Eye (tissue), 1 donor: ENCODE data around the gene SSC5D.
"Not testable (repeated sequence)": the region's sequence is repeated elsewhere in the genome, so short reads cannot be mapped to it uniquely, and the experiment has no call there.

ENCODE experiments used
- DNase-seq: peaks from one replicate; pipeline ENCODE4 v3.0.0-alpha.2; 2015

The SSC5D gene

DNA sequence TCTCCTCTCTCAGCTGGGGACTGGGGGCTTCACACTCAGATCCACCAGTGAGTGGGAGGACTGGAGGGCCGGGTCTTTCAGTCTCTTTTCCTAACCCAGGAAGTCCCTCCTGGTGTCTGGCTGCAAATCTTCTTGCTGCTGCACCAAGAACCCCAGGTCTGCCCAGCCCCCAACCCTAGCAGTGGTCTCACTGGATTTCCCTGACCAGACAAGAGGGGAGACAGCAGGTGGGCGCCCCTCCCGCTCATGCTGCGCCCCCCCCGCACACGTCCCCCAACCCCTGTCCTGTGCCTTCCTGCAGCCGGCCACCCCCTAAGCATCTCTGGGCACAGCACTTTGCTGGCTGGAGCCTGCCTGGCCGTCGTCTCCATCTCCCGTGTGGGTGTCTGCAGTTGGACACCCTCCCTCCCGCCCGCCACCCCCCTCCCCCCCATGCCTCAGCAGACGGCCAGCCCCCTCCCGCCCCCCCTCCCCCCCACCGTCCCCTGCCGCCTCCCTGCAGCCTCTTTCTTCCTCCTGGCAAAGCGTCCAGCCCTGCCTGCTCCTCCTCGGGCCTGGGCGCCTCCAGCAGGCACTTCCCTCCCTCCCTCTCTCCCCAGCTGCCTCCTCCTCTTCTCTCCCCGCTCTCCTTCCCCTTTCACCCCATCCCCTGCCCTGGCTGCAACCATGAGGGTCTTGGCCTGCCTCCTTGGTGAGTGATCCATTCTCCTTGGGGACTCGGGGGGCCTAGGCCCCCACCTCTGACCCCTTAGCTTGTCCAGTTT, at the start of gene SSC5D:
Gene SSC5D (plus strand): TSS at position 513 of the 764 bp plus-strand sequence. CDS start 154 bp downstream, at position 667.
- DNase-seq, result peak; percentile 64

DNA sequence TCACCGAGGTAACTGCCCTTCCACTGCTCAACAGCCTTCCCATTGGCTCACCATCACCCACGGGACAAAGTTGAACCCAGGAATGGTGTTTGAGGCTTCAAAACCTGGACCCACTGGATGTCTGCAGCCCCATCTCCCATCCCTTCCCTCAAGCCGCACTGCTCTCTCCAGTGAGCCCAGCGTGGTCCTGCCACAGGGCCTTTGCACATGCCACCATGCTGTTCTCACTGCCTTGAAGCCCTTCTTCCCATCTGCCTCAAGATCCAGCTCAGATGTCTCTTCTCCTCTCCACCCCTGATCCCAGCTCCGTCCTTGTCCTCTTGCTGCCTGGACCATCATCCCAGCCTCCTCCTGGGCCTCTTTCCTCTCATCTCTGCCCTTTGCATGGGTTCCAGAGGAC, 49.2 kb upstream of the SSC5D start:
- DNase-seq, result no peak

GRCh38 chr19:55440411-55441105, 47.7 kb upstream of the SSC5D start:
- peak; percentile 74 for DNase-seq

GRCh38 chr19:55441319-55441691, 46.9 kb upstream of the SSC5D start:
- peak; percentile 48 for DNase-seq

- DNase-seq, result no peak
Observed at GRCh38 chr19:55441692-55442321, 46.4 kb upstream of the SSC5D start.

- no peak for DNase-seq
Observed at GRCh38 chr19:55442372-55442961, 45.8 kb upstream of the SSC5D start.

DNA sequence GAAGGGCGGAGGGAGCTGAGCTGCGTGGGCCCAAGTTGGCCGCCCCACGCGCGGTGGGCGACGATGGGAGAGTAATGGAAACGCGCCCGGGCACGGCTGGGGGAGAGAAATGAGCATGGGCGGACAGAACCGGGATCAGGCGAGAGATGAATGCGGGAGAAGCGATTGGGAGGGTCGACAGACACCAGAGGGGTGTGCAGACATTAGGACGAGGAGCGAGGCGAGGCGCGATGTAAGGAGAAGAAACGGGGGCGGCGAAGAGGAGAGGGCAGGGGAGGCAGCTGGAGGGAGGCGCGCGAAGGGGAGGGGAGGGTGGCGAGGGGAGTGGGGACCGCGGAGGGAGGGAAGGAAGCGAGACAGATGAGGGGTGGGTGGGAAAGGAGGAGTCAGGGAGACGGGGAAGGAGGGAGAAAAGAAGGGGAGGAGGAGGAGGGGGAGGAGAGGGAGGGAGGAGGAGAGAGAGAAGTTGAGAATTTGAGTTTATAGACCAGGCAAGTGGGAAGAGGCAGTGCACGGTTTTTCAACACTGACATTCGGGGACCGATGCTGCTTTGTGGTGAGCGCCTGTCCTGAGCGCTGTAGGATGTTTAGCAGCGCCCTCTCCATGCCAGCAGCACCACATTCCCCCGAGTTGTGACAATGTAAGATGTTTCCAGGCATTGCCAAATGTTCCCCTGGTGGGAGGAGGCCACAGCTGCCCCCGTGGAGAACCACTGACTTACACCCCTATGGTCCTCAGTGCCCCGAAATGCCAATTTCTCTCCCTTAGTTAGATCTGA, 45.0 kb upstream of the SSC5D start, which contains the start of gene SHISA7:
Gene SHISA7 (minus strand): TSS at position 256 of the 779 bp plus-strand sequence. CDS start 437 bp downstream, outside the sequence.
- DNase-seq, result no peak

GRCh38 chr19:55443824-55444480, 44.3 kb upstream of the SSC5D start:
- no peak for DNase-seq

- no peak for DNase-seq
Observed at GRCh38 chr19:55444646-55445045, 43.6 kb upstream of the SSC5D start.

DNA sequence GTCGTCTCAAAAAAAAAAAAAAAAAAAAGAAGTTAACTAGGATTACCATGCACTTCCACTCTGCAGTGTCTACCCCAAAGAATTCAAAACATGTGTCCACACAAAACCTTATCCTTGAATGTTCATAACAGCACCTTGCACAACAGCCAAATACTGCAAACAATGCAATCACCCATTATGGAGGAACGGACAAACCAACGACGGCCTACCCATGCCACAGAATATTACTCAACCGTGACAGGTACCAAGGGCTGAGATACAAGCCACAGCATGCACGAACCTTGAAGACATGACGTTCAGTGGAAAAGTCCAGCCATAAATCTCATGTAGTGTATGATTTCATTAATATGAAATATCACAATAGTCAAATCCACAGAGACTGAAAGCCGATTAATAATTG, 42.2 kb upstream of the SSC5D start:
- no peak for DNase-seq

- no peak for DNase-seq
Observed at GRCh38 chr19:55447421-55448174, 40.6 kb upstream of the SSC5D start.

- not testable (repeated sequence) for DNase-seq
Observed at GRCh38 chr19:55448175-55448490, 40.1 kb upstream of the SSC5D start.

- no peak for DNase-seq
Observed at GRCh38 chr19:55449469-55449868, 38.8 kb upstream of the SSC5D start.

GRCh38 chr19:55451163-55451964, 36.9 kb upstream of the SSC5D start:
- DNase-seq, result no peak

DNA sequence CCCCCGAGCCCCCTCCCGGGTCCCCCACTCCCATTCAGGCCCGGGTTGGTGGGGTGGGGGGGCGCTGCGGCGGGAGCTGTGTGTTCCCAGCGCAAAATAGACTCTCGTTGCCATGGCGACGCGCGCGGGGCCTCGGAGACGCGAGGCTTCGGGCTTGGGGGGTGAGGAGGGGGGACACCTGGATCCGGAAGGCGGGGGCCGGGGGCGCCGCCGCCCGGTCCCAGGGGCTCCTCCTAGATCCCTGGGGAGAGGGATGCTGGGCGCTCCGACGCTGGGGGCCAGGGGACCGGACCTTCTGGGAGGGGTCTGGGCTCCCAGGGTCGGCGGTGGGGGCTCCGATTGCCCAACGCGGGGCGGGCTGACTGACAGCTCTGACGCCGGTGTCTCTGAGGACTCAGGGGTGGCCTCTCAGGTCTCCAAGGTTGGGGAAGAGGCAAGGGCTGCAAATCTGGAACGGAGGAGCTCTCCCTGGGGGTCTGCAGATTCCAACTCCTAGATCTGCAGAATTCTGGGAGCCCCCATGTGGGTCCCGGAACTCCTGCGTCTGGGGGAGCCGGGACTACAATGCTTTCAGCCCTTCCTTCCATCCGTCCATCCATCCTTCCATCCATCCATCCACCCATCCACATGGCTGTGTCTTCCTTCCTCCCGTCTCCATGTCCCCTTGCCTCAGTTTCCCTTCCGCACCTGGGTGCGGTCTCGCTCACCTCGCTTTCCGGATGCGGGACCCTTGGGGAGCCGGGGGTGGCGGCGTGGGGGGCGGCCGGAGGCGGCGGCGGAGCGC, 36.1 kb upstream of the SSC5D start:
- DNase-seq, result peak; percentile 73

DNA sequence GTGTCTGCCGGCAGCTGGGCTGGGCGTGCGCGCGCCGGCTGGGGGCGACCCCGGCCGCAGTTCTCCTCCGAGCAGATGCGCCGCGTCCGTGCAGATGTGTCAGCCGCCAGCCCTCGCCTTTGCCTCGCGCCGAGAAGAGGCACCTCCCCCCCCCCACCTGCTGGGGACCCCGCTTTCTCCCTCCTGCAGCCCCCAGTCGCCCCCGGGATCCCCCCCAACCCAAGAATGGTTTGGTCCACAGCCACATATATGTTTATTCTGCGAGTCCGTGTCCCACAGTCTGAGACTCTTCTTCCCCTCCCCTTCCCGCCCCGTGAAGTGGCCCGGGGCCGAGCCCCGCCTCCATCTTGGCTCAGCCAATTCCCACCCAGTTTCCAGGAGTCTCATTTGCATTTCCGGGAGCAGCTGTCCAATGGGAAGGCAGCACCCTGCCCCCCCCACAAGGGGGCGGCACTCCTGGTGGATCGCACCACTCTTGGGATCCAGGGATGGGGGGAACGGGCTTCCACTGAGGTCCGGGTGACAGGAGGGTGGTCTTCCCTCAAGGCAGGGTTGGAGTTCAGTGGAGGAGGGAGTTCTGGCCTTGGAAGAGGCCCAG, 35.4 kb upstream of the SSC5D start:
- peak; percentile 97 for DNase-seq

DNA sequence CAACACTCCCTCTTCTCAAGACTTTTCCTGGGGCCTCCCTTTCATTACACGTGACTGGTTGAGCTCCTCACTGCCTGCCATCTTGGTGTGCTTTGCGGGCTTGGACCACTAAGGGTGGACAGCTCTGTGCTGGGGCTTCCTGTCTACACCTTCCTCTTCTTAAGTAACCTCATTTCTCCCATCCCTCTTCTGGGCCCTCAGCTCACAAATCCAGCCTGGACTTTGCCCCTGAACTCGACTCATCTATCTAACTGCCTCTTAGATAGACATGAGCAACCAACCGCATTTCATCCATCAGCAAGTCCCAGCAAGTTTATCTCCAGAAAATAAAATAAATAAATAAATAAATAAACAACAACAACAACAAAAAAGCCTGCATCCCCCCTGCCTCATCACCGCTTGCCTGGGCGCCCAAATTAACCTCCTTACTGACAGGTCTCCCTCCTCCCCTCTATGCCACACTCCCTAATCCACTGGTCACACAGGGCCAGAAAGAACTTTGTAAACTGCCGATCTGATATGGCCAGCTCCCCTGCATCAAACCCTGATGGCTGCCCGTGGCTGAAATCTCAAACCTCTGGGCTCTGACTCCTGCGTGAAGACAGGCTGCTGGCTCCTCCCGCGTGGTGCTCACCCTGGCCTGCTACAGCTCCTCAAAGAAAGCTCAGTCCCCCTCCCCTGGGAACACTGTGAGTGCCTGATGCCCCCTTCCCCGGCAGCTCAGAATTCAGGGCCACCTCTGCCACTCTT, 34.5 kb upstream of the SSC5D start:
- no peak for DNase-seq

- DNase-seq, result no peak
Observed at GRCh38 chr19:55454787-55455243, 33.4 kb upstream of the SSC5D start.
